PC-3 (cell line): Measurements from ENCODE around the gene STK4. TPM values are rescaled to one million over a fixed set of nuclear protein-coding genes. Genes with fewer than 3 reads are reported as not detected.

ENCODE experiments used
- ATAC-seq: fragments of 200-7000 bp; cut with Tn5 transposase; 2 replicates; pipeline ENCODE4 v1.9.1; 2020; ENCODE audit warnings: mild to moderate bottlenecking, moderate library complexity
- BruUV-seq: library from RNA; stranded (reverse); fragments of 400-500 nt; replicated peaks from 2 replicates; lab custom pipeline; 2021; lab: Mats Ljungman, UMichigan
- CTCF ChIA-PET: fragments of 300-600 bp; sonication (Branson Sonifier 250); formaldehyde crosslinking; loops from one replicate; lab custom pipeline; 2022; ENCODE audit warnings: antibody characterized with exemption; lab: Charles Lee
- POLR2A ChIA-PET: fragments of 300-600 bp; sonication (Branson Sonifier 250); formaldehyde crosslinking; loops from one replicate; lab custom pipeline; 2022; ENCODE audit warnings: antibody characterized with exemption; ENCODE audit not compliant: unreplicated experiment; lab: Charles Lee
- DNase-seq: peaks from one replicate; pipeline ENCODE4 v3.0.0-alpha.2; 2015
- H2AFZ ChIP-seq: fragments of 300-600 bp; sonication (generic); 2 replicates; pipeline ENCODE4 v1.6.0; 2016; ENCODE audit warnings: antibody characterized with exemption, low read length
- H3F3A ChIP-seq: fragments of 300-600 bp; sonication (generic); one replicate; pipeline ENCODE4 v1.6.0; 2017; ENCODE audit warnings: antibody characterized with exemption, low read length, control low read depth, mild to moderate bottlenecking; ENCODE audit not compliant: unreplicated experiment
- H3K27ac ChIP-seq: fragments of 300-600 bp; sonication (generic); 2 replicates; pipeline ENCODE4 v1.5.1; 2016; ENCODE audit warnings: mild to moderate bottlenecking, low read length
- H3K27me3 ChIP-seq: fragments of 300-600 bp; sonication (generic); 2 replicates; pipeline ENCODE4 v1.6.1; 2016; ENCODE audit warnings: low read length, mixed read lengths
- H3K36me3 ChIP-seq: fragments of 300-600 bp; sonication (generic); 2 replicates; pipeline ENCODE4 v1.6.1; 2016; ENCODE audit warnings: low read depth, mixed run types, low read length, mixed read lengths
- H3K4me1 ChIP-seq: fragments of 300-600 bp; sonication (generic); 2 replicates; pipeline ENCODE4 v1.5.1; 2016; ENCODE audit warnings: low read length; ENCODE audit not compliant: insufficient read depth
- H3K4me2 ChIP-seq: fragments of 300-600 bp; sonication (generic); 2 replicates; pipeline ENCODE4 v1.6.0; 2016; ENCODE audit warnings: low read length
- H3K4me3 ChIP-seq: fragments of 300-600 bp; sonication (generic); 2 replicates; pipeline ENCODE4 v1.5.1; 2016; ENCODE audit warnings: mild to moderate bottlenecking, low read length, mixed read lengths
- H3K79me2 ChIP-seq: fragments of 300-600 bp; sonication (generic); 2 replicates; pipeline ENCODE4 v1.6.1; 2017; ENCODE audit warnings: low read length, mixed read lengths
- H3K9ac ChIP-seq: fragments of 300-600 bp; sonication (generic); 2 replicates; pipeline ENCODE4 v1.6.0; 2016; ENCODE audit warnings: mild to moderate bottlenecking, low read length
- H3K9me2 ChIP-seq: fragments of 300-600 bp; sonication (generic); replicated peaks from 2 replicates; pipeline ENCODE4 v1.6.1; 2016; ENCODE audit warnings: mixed run types, low read length, mixed read lengths
- H3K9me3 ChIP-seq: fragments of 300-600 bp; sonication (generic); 2 replicates; pipeline ENCODE4 v1.6.1; 2016; ENCODE audit warnings: low read length, mixed read lengths
- H4K20me1 ChIP-seq: fragments of 300-600 bp; sonication (generic); 2 replicates; pipeline ENCODE4 v1.6.1; 2016; ENCODE audit warnings: low read length, mixed read lengths
- CTCF ChIP-seq: fragments of 300-600 bp; sonication (generic); conservative IDR thresholded peaks from 2 replicates; pipeline ENCODE4 v1.5.1; 2017; ENCODE audit warnings: antibody characterized with exemption, low read depth, mild to moderate bottlenecking, low read length
- EZH2 ChIP-seq: fragments of 300-600 bp; sonication (generic); IDR thresholded peaks from one replicate; pipeline ENCODE4 v1.6.1; 2017; ENCODE audit warnings: antibody characterized with exemption, mild to moderate bottlenecking, low read length; ENCODE audit not compliant: unreplicated experiment
- EZH2phosphoT487 ChIP-seq: fragments of 300-600 bp; sonication (generic); IDR thresholded peaks from 2 replicates; pipeline ENCODE4 v1.6.1; 2018; ENCODE audit warnings: mild to moderate bottlenecking, antibody characterized with exemption, low read length, borderline replicate concordance
- intact Hi-C: fragments of 100-400 bp; cut with micrococcal nuclease; formaldehyde crosslinking; loops from 2 replicates; pipeline ENCODE4 v1.9.0; 2023
- total RNA-seq: library from RNA; depleted of rRNA; stranded (reverse); fragments of >200 nt; gene quantifications from 2 replicates; pipeline ENCODE4 v1.2.3, GENCODE V29; 2014

The STK4 gene
- total RNA-seq, 1 experiment from 2014 or later: 18.6 TPM

- no peak for TF ChIP-seq CTCF
- no peak for TF ChIP-seq EZH2
- TF ChIP-seq EZH2phosphoT487: no peak
- intact Hi-C loops: no loop called here
These were observed 51.5 kb downstream of the STK4 start for GRCh38 chr20:45017857-45018256.

DNA sequence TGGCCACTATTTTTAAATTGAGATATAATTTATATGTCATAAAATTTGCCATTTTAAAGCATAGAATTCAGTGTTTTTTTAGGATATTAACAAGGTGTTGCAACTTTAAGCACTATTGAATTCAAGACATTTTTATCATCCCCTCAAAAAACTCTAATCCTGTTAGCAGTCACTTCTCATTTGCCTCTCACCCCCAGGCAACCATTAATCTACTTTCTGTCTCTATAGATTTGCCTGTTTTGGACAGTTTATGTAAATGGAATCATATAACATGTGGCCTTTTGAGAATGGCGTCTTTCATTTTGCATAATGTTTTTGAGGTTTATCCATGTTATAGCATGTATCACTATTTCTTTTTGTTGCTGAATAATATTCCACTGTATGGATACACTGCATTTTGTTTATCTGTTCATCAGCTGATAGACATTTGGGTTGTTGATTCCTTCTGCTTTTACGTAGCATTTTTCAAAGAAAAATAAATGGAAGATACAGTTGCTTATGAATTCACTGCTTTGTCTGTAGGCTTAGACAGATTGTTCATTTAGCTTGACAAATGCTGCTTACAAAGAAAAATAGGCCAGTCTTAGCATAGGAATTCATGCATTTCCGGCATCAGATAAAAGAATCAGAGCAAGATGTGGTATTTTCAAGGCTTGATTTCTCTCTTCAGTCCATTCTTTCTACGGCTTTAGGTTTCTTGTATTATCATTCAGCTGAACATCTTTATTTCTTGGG is 52.9 kb downstream of the STK4 start:
- H3K27me3 ChIP-seq: no peaks in the 10 kb centered on the region
- peaks cover 8% of the 10 kb centered on the region for H3K4me1 ChIP-seq
- H2AFZ ChIP-seq: no peak overlapping the region
- ChIA-PET CTCF (interaction anchor here (0.6 kb wide), 1 partner anchor 52 kb away, joined by 4 read pairs; no protein-coding TSS in a partner anchor), POLR2A (interaction anchor here (0.6 kb wide), 1 partner anchor 32 kb away, joined by 3 read pairs; no protein-coding TSS in a partner anchor)
- no peak overlapping the region for H3K4me3 ChIP-seq
- DNase-seq (no peak), ATAC-seq (no peak)
- H3K79me2 ChIP-seq: no peaks in the 10 kb centered on the region
- H3K36me3 ChIP-seq: 0 out of 2 replicates have a peak, but pooled peaks cover 3% of the 10 kb centered on the region
- no peak overlapping the region for H3K27ac ChIP-seq
- no peaks in the 10 kb centered on the region for H4K20me1 ChIP-seq
- no peaks in the 10 kb centered on the region for H3F3A ChIP-seq
- H3K9ac ChIP-seq: no peak overlapping the region
- intact Hi-C loops: no loop called here
- BruUV-seq: no TSS peak
- H3K9me2 ChIP-seq: no peaks in the 10 kb centered on the region
- TF ChIP-seq EZH2: no peak
- no peak for TF ChIP-seq EZH2phosphoT487
- no peak for TF ChIP-seq CTCF
- no peaks in the 10 kb centered on the region for H3K9me3 ChIP-seq
- H3K4me2 ChIP-seq: no peak overlapping the region

More at GRCh38 chr20:45017857-45018256, 51.5 kb downstream of the STK4 start:
- Histone ChIP-seq H3K9ac (no peak overlapping the region), H2AFZ (no peak overlapping the region), H3F3A (no peaks in the 10 kb centered on the region), H3K36me3 (0 out of 2 replicates have a peak, but pooled peaks cover 3% of the 10 kb centered on the region), H3K4me1 (peaks cover 10% of the 10 kb centered on the region), H3K9me3 (no peaks in the 10 kb centered on the region), H3K27me3 (no peaks in the 10 kb centered on the region), H3K79me2 (no peaks in the 10 kb centered on the region), H3K4me3 (no peak overlapping the region), H3K27ac (no peak overlapping the region), H3K9me2 (no peaks in the 10 kb centered on the region), H4K20me1 (no peaks in the 10 kb centered on the region), H3K4me2 (no peak overlapping the region)
- ChIA-PET POLR2A (no interaction called here), CTCF (no interaction called here)
- ATAC-seq: no peak
- no peak for DNase-seq
- no TSS peak for BruUV-seq

GRCh38 chr20:45019762-45020123 is 53.4 kb downstream of the STK4 start:
- H3K4me3 ChIP-seq: no peak overlapping the region
- H3K27ac ChIP-seq: no peak overlapping the region
- no peaks in the 10 kb centered on the region for H3K9me2 ChIP-seq
- H3K27me3 ChIP-seq: no peaks in the 10 kb centered on the region
- H3F3A ChIP-seq: no peaks in the 10 kb centered on the region
- H3K79me2 ChIP-seq: no peaks in the 10 kb centered on the region
- intact Hi-C loops: no loop called here
- TF ChIP-seq EZH2: no peak
- TF ChIP-seq CTCF: no peak
- TF ChIP-seq EZH2phosphoT487: no peak
- H3K9me3 ChIP-seq: no peaks in the 10 kb centered on the region
- DNase-seq: no peak
- POLR2A ChIA-PET: interaction anchor here (0.6 kb wide), 1 partner anchor 33 kb away, joined by 3 read pairs; no protein-coding TSS in a partner anchor
- ATAC-seq: no peak
- no peak overlapping the region for H3K9ac ChIP-seq
- H3K4me2 ChIP-seq: no peak overlapping the region
- CTCF ChIA-PET: no interaction called here
- H4K20me1 ChIP-seq: no peaks in the 10 kb centered on the region
- H3K4me1 ChIP-seq: peaks cover 4% of the 10 kb centered on the region
- no peak overlapping the region for H2AFZ ChIP-seq
- peaks cover 3% of the 10 kb centered on the region; the same call in 1 of the 2 replicates for H3K36me3 ChIP-seq
- no TSS peak for BruUV-seq
